Central memory CD4-positive, alpha-beta T cell (primary cell): ENCODE data around the gene SEMA6A.

Experiments
- DNase-seq: peaks from one replicate; pipeline ENCODE4 v3.0.0; 2022

SEMA6A gene

GRCh38 chr5:116576053-116576713, 1.6 kb upstream of the SEMA6A start:
- DNase-seq: no peak

GRCh38 chr5:116575326-116576052, 866 bp upstream of the SEMA6A start:
- no peak for DNase-seq

- no peak for DNase-seq
These were observed 789 bp downstream of the SEMA6A start for GRCh38 chr5:116573702-116574366.

GRCh38 chr5:116573279-116573701, 1.3 kb downstream of the SEMA6A start:
- DNase-seq: no peak

- no peak for DNase-seq
These were observed 2.0 kb downstream of the SEMA6A start for GRCh38 chr5:116572350-116573278.

GRCh38 chr5:116571568-116572349, 2.9 kb downstream of the SEMA6A start:
- no peak for DNase-seq

GRCh38 chr5:116569999-116570398, 4.6 kb downstream of the SEMA6A start:
- DNase-seq: no peak

- DNase-seq: no peak
These were observed 7.5 kb downstream of the SEMA6A start for GRCh38 chr5:116567106-116567505.

GRCh38 chr5:116566251-116566650, 8.4 kb downstream of the SEMA6A start:
- DNase-seq: no peak

- no peak for DNase-seq
These were observed 9.7 kb downstream of the SEMA6A start for GRCh38 chr5:116564756-116565490.

GRCh38 chr5:116564312-116564711, 10.3 kb downstream of the SEMA6A start:
- no peak for DNase-seq

- no peak for DNase-seq
These were observed 10.8 kb downstream of the SEMA6A start for GRCh38 chr5:116563736-116564308.

- DNase-seq: no peak
These were observed 12.0 kb downstream of the SEMA6A start for GRCh38 chr5:116562669-116563068.

- no peak for DNase-seq
These were observed 13.0 kb downstream of the SEMA6A start for GRCh38 chr5:116561658-116562057.

GRCh38 chr5:116559673-116560164, 14.9 kb downstream of the SEMA6A start:
- no peak for DNase-seq

GRCh38 chr5:116559239-116559638, 15.4 kb downstream of the SEMA6A start:
- no peak for DNase-seq

GRCh38 chr5:116557669-116558271, 16.9 kb downstream of the SEMA6A start:
- no peak for DNase-seq

GRCh38 chr5:116554764-116555163, 19.9 kb downstream of the SEMA6A start:
- no peak for DNase-seq

GRCh38 chr5:116553366-116553765, 21.3 kb downstream of the SEMA6A start:
- DNase-seq: no peak

- no peak for DNase-seq
These were observed 24.5 kb downstream of the SEMA6A start for GRCh38 chr5:116550082-116550481.
